ACHN (cell line): ENCODE results near the gene SCLT1.

Experiments
- DNase-seq: peaks from one replicate; pipeline ENCODE4 v3.0.0-alpha.2; 2015
- in situ Hi-C: cut with HindIII; loops from 2 replicates; pipeline ENCODE4 v1.10.0; 2017; ENCODE audit warnings: low sequenced_read_pairs, low pct_ligation_motif_present, low pct_unique_long_range_greater_than_20kb

SCLT1 gene

GRCh38 chr4:128913228-128913627 is 180.1 kb downstream of the SCLT1 start:
- no peak for DNase-seq
- in situ Hi-C loops = no loop called here

GRCh38 chr4:128908735-128909134 is 184.6 kb downstream of the SCLT1 start:
- in situ Hi-C loops = no loop called here
- DNase-seq = no peak

- no peak for DNase-seq
- in situ Hi-C loops = no loop called here
Observed at GRCh38 chr4:128907981-128908380, 185.4 kb downstream of the SCLT1 start.

- in situ Hi-C loops = no loop called here
- DNase-seq = no peak
Observed at GRCh38 chr4:128906581-128906980, 186.8 kb downstream of the SCLT1 start.

GRCh38 chr4:128904821-128905220 is 188.5 kb downstream of the SCLT1 start:
- in situ Hi-C loops = no loop called here
- no peak for DNase-seq

- in situ Hi-C loops = no loop called here
- no peak for DNase-seq
Observed at GRCh38 chr4:128880662-128881061, 212.7 kb downstream of the SCLT1 start.

- no peak for DNase-seq
- in situ Hi-C loops = no loop called here
Observed at GRCh38 chr4:128879971-128880370, 213.4 kb downstream of the SCLT1 start.

GRCh38 chr4:128879283-128879682 is 214.1 kb downstream of the SCLT1 start:
- in situ Hi-C loops = no loop called here
- no peak for DNase-seq

- in situ Hi-C loops = no loop called here
- no peak for DNase-seq
Observed at GRCh38 chr4:128877934-128878333, 215.4 kb downstream of the SCLT1 start.

- in situ Hi-C loops = no loop called here
- DNase-seq = no peak
Observed at GRCh38 chr4:128876200-128876599, 217.1 kb downstream of the SCLT1 start.

- DNase-seq = no peak
- in situ Hi-C loops = no loop called here
Observed at GRCh38 chr4:128871948-128872347, 221.4 kb downstream of the SCLT1 start.

- in situ Hi-C loops = no loop called here
- no peak for DNase-seq
Observed at GRCh38 chr4:128869776-128870509, 223.4 kb downstream of the SCLT1 start.

- in situ Hi-C loops = no loop called here
Observed at GRCh38 chr4:128868758-128869157, 224.6 kb downstream of the SCLT1 start.

GRCh38 chr4:128866691-128867090 is 226.6 kb downstream of the SCLT1 start:
- DNase-seq = no peak
- in situ Hi-C loops = no loop called here

More at GRCh38 chr4:128868758-128869157, 224.6 kb downstream of the SCLT1 start:
- no peak for DNase-seq

GRCh38 chr4:128866269-128866668 is 227.1 kb downstream of the SCLT1 start:
- no peak for DNase-seq
- in situ Hi-C loops = no loop called here

GRCh38 chr4:128865132-128865531 is 228.2 kb downstream of the SCLT1 start:
- in situ Hi-C loops = no loop called here
- no peak for DNase-seq

- DNase-seq = peak; percentile 67
- in situ Hi-C loops = no loop called here
Observed at GRCh38 chr4:128863312-128864075, 229.8 kb downstream of the SCLT1 start.

- DNase-seq = no peak
- in situ Hi-C loops = no loop called here
Observed at GRCh38 chr4:128862608-128863311, 230.6 kb downstream of the SCLT1 start.

- in situ Hi-C loops = no loop called here
Observed at GRCh38 chr4:128861856-128862518, 231.4 kb downstream of the SCLT1 start.

More at GRCh38 chr4:128861856-128862518, 231.4 kb downstream of the SCLT1 start:
- DNase-seq = no peak
